ENCODE data around the gene LONRF3.

LONRF3 gene

DNA sequence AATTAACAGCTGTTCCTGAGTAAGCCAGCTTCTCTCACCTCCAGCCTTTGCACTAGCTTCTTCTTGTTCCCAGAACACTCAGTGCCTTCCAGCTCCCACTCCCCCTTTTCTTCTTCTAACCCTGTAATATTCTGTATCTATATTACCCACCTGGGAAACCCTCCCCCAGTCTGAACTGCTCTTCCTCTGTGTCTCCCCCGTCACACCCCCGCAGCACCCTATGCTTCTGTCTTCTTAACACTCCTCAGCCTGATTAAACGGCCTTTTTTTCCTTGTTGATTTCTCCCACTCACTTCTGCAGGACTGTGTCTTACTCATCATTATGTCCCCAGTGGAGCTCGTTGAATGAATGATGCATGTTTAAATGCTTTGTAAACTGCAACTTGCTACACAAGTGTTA, 9.0 kb upstream of the LONRF3 start:
- TF ChIP-seq, protein P1, sequence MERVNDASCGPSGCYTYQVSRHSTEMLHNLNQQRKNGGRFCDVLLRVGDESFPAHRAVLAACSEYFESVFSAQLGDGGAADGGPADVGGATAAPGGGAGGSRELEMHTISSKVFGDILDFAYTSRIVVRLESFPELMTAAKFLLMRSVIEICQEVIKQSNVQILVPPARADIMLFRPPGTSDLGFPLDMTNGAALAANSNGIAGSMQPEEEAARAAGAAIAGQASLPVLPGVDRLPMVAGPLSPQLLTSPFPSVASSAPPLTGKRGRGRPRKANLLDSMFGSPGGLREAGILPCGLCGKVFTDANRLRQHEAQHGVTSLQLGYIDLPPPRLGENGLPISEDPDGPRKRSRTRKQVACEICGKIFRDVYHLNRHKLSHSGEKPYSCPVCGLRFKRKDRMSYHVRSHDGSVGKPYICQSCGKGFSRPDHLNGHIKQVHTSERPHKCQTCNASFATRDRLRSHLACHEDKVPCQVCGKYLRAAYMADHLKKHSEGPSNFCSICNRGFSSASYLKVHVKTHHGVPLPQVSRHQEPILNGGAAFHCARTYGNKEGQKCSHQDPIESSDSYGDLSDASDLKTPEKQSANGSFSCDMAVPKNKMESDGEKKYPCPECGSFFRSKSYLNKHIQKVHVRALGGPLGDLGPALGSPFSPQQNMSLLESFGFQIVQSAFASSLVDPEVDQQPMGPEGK (CRISPR knock-in tag; IDR thresholded peaks at IDR 0.05; ENCODE audit: borderline replicate concordance), result no peak
- TF ChIP-seq, protein P2, sequence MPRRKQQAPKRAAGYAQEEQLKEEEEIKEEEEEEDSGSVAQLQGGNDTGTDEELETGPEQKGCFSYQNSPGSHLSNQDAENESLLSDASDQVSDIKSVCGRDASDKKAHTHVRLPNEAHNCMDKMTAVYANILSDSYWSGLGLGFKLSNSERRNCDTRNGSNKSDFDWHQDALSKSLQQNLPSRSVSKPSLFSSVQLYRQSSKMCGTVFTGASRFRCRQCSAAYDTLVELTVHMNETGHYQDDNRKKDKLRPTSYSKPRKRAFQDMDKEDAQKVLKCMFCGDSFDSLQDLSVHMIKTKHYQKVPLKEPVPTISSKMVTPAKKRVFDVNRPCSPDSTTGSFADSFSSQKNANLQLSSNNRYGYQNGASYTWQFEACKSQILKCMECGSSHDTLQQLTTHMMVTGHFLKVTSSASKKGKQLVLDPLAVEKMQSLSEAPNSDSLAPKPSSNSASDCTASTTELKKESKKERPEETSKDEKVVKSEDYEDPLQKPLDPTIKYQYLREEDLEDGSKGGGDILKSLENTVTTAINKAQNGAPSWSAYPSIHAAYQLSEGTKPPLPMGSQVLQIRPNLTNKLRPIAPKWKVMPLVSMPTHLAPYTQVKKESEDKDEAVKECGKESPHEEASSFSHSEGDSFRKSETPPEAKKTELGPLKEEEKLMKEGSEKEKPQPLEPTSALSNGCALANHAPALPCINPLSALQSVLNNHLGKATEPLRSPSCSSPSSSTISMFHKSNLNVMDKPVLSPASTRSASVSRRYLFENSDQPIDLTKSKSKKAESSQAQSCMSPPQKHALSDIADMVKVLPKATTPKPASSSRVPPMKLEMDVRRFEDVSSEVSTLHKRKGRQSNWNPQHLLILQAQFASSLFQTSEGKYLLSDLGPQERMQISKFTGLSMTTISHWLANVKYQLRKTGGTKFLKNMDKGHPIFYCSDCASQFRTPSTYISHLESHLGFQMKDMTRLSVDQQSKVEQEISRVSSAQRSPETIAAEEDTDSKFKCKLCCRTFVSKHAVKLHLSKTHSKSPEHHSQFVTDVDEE (CRISPR knock-in tag; IDR thresholded peaks at IDR 0.05), result no peak
- TF ChIP-seq ZFP30 (CRISPR knock-in tag; IDR thresholded peaks at IDR 0.05) (no peak), TCF4 (CRISPR knock-in tag; IDR thresholded peaks at IDR 0.05; ENCODE audit: borderline replicate concordance) (no peak), OSR1 (CRISPR knock-in tag; IDR thresholded peaks at IDR 0.05) (no peak), PPARA (CRISPR knock-in tag; IDR thresholded peaks at IDR 0.05; ENCODE audit: borderline replicate concordance) (no peak)
- TF ChIP-seq, protein P3, sequence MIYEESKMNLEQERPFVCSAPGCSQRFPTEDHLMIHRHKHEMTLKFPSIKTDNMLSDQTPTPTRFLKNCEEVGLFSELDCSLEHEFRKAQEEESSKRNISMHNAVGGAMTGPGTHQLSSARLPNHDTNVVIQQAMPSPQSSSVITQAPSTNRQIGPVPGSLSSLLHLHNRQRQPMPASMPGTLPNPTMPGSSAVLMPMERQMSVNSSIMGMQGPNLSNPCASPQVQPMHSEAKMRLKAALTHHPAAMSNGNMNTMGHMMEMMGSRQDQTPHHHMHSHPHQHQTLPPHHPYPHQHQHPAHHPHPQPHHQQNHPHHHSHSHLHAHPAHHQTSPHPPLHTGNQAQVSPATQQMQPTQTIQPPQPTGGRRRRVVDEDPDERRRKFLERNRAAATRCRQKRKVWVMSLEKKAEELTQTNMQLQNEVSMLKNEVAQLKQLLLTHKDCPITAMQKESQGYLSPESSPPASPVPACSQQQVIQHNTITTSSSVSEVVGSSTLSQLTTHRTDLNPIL (CRISPR knock-in tag; IDR thresholded peaks at IDR 0.05; ENCODE audit: low read depth), result no peak
- no peak for ATAC-seq

DNA sequence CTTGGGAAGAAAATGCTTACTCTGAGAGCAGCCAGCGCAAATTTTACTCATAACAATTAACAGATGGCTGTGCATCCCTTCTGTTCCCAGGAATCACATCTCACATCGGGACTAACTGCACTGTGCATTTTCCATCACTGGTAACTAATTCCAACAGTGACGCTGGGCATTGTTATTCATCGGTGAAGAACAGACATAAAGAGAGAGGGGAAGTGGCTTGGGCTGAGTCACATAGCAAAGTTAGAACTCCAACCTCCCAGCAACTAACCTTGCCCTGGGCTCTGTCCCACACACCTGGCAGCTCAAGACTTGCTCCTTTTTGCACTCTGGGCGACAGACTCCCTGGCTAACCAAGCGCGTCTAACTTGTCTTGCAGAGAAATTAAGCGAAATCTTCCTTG, 6.4 kb upstream of the LONRF3 start:
- TF ChIP-seq ZNF565 (CRISPR knock-in tag; conservative IDR thresholded peaks at IDR 0.05; ENCODE audit: low read depth), result no peak
- TF ChIP-seq ZFP30 (CRISPR knock-in tag; IDR thresholded peaks at IDR 0.05), result no peak
- no peak for TF ChIP-seq ZFP3 (CRISPR knock-in tag; IDR thresholded peaks at IDR 0.05)
- TF ChIP-seq, protein P4, sequence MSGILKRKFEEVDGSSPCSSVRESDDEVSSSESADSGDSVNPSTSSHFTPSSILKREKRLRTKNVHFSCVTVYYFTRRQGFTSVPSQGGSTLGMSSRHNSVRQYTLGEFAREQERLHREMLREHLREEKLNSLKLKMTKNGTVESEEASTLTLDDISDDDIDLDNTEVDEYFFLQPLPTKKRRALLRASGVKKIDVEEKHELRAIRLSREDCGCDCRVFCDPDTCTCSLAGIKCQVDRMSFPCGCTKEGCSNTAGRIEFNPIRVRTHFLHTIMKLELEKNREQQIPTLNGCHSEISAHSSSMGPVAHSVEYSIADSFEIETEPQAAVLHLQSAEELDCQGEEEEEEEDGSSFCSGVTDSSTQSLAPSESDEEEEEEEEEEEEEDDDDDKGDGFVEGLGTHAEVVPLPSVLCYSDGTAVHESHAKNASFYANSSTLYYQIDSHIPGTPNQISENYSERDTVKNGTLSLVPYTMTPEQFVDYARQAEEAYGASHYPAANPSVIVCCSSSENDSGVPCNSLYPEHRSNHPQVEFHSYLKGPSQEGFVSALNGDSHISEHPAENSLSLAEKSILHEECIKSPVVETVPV (CRISPR knock-in tag; IDR thresholded peaks at IDR 0.05), result no peak
- TF ChIP-seq ESRRG (CRISPR knock-in tag; IDR thresholded peaks at IDR 0.05), result no peak
- TF ChIP-seq ZNF70 (CRISPR knock-in tag; IDR thresholded peaks at IDR 0.05), result no peak
- TF ChIP-seq, protein P1 (CRISPR knock-in tag; IDR thresholded peaks at IDR 0.05; ENCODE audit: borderline replicate concordance), result no peak
- no peak for TF ChIP-seq TOX (CRISPR knock-in tag; IDR thresholded peaks at IDR 0.05; ENCODE audit: borderline replicate concordance)
- no peak for TF ChIP-seq OSR1 (CRISPR knock-in tag; IDR thresholded peaks at IDR 0.05)
- no peak for TF ChIP-seq BACH2 (CRISPR knock-in tag; IDR thresholded peaks at IDR 0.05; ENCODE audit: borderline replicate concordance)
- TF ChIP-seq ZC3H10 (CRISPR knock-in tag; IDR thresholded peaks at IDR 0.05), result no peak
- TF ChIP-seq RARB (CRISPR knock-in tag; IDR thresholded peaks at IDR 0.05), result no peak
- no peak for TF ChIP-seq ZNF8 (CRISPR knock-in tag; IDR thresholded peaks at IDR 0.05)
- no peak for TF ChIP-seq CSDC2 (CRISPR knock-in tag; IDR thresholded peaks at IDR 0.05)
- no peak for TF ChIP-seq SNAI2 (CRISPR knock-in tag; IDR thresholded peaks at IDR 0.05)
- TF ChIP-seq, protein P3 (CRISPR knock-in tag; IDR thresholded peaks at IDR 0.05; ENCODE audit: low read depth), result no peak
- TF ChIP-seq TCF4 (CRISPR knock-in tag; IDR thresholded peaks at IDR 0.05; ENCODE audit: borderline replicate concordance), result no peak
- no peak for TF ChIP-seq ARNTL (CRISPR knock-in tag; IDR thresholded peaks at IDR 0.05; ENCODE audit: borderline replicate concordance, low read depth)
- no peak; the same call in 2 of the 3 replicates for ATAC-seq
